K562 (cell line): ENCODE measurements around the gene R3HDM2. TPM values are rescaled to one million over a fixed set of nuclear protein-coding genes. Genes with fewer than 3 reads are reported as not detected.

Experiments used
- CHD7 ChIP-seq: fragments of 200-600 bp; sonication (generic); IDR thresholded peaks from one replicate; pipeline ENCODE4 v1.6.1; 2012; ENCODE audit warnings: mild to moderate bottlenecking, low read depth, low read length, inconsistent platforms
- polyA plus RNA-seq, 8 experiments: library from polyadenylated mRNA; depleted of rRNA in 4 of 8; stranded (reverse) in 5 of 8; unstranded in 3 of 8; fragments of >200 nt; fragmentation: Nextera tagmentation in 2 of 8; fragmentation: Illumina TruSeq in 1 of 8; extraction: Ambion mirVana in 2 of 8; extraction: Trizol in 1 of 8; gene quantifications; 2 replicates each; pipeline versions ENCODE4 v1.2.1 to v1.2.3, GENCODE V29; 2011 to 2014; ENCODE audit warnings: inconsistent platforms in 1 of 8, missing spikeins in 1 of 8
- total RNA-seq, 7 experiments: library from RNA; depleted of rRNA in 6 of 7; stranded (reverse); fragments of >200 nt in 6 of 7; fragmentation: Illumina TruSeq in 2 of 7; extraction: Trizol in 2 of 7; gene quantifications; 2 replicates each; pipeline versions ENCODE4 v1.2.1 to v1.2.3, GENCODE V29; 2011 to 2021; ENCODE audit warnings: low replicate concordance in 1 of 7

R3HDM2 gene
- total and polyA plus RNA-seq, 9 of the 15 experiments (the other 6 are each of a cell fraction or from before 2014, with no cell fraction given): 3.3 to 18.8 (median 9.0) TPM

GRCh38 chr12:57388425-57388824 lies 42.4 kb downstream of the R3HDM2 start (continued):
- TF ChIP-seq CHD7: no peak
